Measurements from ENCODE around the gene DLG5.
A peak's percentile ranks its signal among the peaks of the same experiment; 100 is the strongest.

DLG5 gene

GRCh38 chr10:77892761-77893160, 33.8 kb downstream of the DLG5 start:
- no CpG with 5 or more reads among the region's 5 CpGs for WGBS (ENCODE audit: insufficient coverage, insufficient read length)

GRCh38 chr10:77892021-77892739, 34.4 kb downstream of the DLG5 start:
- H3K36me3 ChIP-seq (ENCODE audit: control insufficient read depth, insufficient read depth, low read length) = no peaks in the 10 kb centered on the region
- peaks cover 13% of the 10 kb centered on the region for H3K4me1 ChIP-seq (ENCODE audit: control insufficient read depth, insufficient read depth, low read length)
- WGBS (ENCODE audit: insufficient coverage, insufficient read length) = no CpG with 5 or more reads among the region's 8 CpGs
- no peaks in the 10 kb centered on the region for H3K9me3 ChIP-seq (ENCODE audit: control insufficient read depth, insufficient read depth, low read length)
- H3K27me3 ChIP-seq (ENCODE audit: control insufficient read depth, insufficient read depth, low read length) = no peaks in the 10 kb centered on the region
- no peak overlapping the region for H3K4me3 ChIP-seq (ENCODE audit: low read length)
- no peak overlapping the region for H3K27ac ChIP-seq (ENCODE audit: low read length)
- no peak for DNase-seq (ENCODE audit: low read depth, low spot score)

More at GRCh38 chr10:77892761-77893160, 33.8 kb downstream of the DLG5 start:
- Histone ChIP-seq H3K36me3 (ENCODE audit: control insufficient read depth, insufficient read depth, low read length) (no peaks in the 10 kb centered on the region), H3K4me1 (ENCODE audit: control insufficient read depth, insufficient read depth, low read length) (peaks cover 11% of the 10 kb centered on the region), H3K4me3 (ENCODE audit: low read length) (no peak overlapping the region), H3K27ac (ENCODE audit: low read length) (no peak overlapping the region), H3K27me3 (ENCODE audit: control insufficient read depth, insufficient read depth, low read length) (no peaks in the 10 kb centered on the region), H3K9me3 (ENCODE audit: control insufficient read depth, insufficient read depth, low read length) (no peaks in the 10 kb centered on the region)
- DNase-seq (ENCODE audit: low read depth, low spot score) = no peak

- H3K4me1 ChIP-seq (ENCODE audit: control insufficient read depth, insufficient read depth, low read length) = peaks cover 14% of the 10 kb centered on the region
- no peak overlapping the region for H3K4me3 ChIP-seq (ENCODE audit: low read length)
- no peaks in the 10 kb centered on the region for H3K9me3 ChIP-seq (ENCODE audit: control insufficient read depth, insufficient read depth, low read length)
- no CpG with 5 or more reads among the region's 7 CpGs for WGBS (ENCODE audit: insufficient coverage, insufficient read length)
- H3K36me3 ChIP-seq (ENCODE audit: control insufficient read depth, insufficient read depth, low read length) = no peaks in the 10 kb centered on the region
- no peak overlapping the region for H3K27ac ChIP-seq (ENCODE audit: low read length)
- H3K27me3 ChIP-seq (ENCODE audit: control insufficient read depth, insufficient read depth, low read length) = no peaks in the 10 kb centered on the region
- peak; percentile 88 for DNase-seq (ENCODE audit: low read depth, low spot score)
Measured at GRCh38 chr10:77890097-77890496, 36.5 kb downstream of the DLG5 start.

- DNase-seq (ENCODE audit: low read depth, low spot score) = peak; percentile 76
- H3K36me3 ChIP-seq (ENCODE audit: control insufficient read depth, insufficient read depth, low read length) = no peaks in the 10 kb centered on the region
- no peak overlapping the region for H3K4me3 ChIP-seq (ENCODE audit: low read length)
- H3K27ac ChIP-seq (ENCODE audit: low read length) = no peak overlapping the region
- peaks cover 14% of the 10 kb centered on the region for H3K4me1 ChIP-seq (ENCODE audit: control insufficient read depth, insufficient read depth, low read length)
- H3K27me3 ChIP-seq (ENCODE audit: control insufficient read depth, insufficient read depth, low read length) = no peaks in the 10 kb centered on the region
- no peaks in the 10 kb centered on the region for H3K9me3 ChIP-seq (ENCODE audit: control insufficient read depth, insufficient read depth, low read length)
- WGBS (ENCODE audit: insufficient coverage, insufficient read length) = no CpG with 5 or more reads among the region's 8 CpGs
Measured at GRCh38 chr10:77889277-77889903, 37.2 kb downstream of the DLG5 start.

- H3K27ac ChIP-seq (ENCODE audit: low read length) = no peak overlapping the region
- H3K9me3 ChIP-seq (ENCODE audit: control insufficient read depth, insufficient read depth, low read length) = no peaks in the 10 kb centered on the region
- H3K36me3 ChIP-seq (ENCODE audit: control insufficient read depth, insufficient read depth, low read length) = no peaks in the 10 kb centered on the region
- H3K4me3 ChIP-seq (ENCODE audit: low read length) = no peak overlapping the region
- DNase-seq (ENCODE audit: low read depth, low spot score) = no peak
- no CpG with 5 or more reads among the region's 7 CpGs for WGBS (ENCODE audit: insufficient coverage, insufficient read length)
- H3K27me3 ChIP-seq (ENCODE audit: control insufficient read depth, insufficient read depth, low read length) = no peaks in the 10 kb centered on the region
- peaks cover 14% of the 10 kb centered on the region for H3K4me1 ChIP-seq (ENCODE audit: control insufficient read depth, insufficient read depth, low read length)
Measured at GRCh38 chr10:77888356-77888703, 38.2 kb downstream of the DLG5 start.

GRCh38 chr10:77887631-77888355, 38.8 kb downstream of the DLG5 start:
- H3K27me3 ChIP-seq (ENCODE audit: control insufficient read depth, insufficient read depth, low read length) = no peaks in the 10 kb centered on the region
- H3K4me1 ChIP-seq (ENCODE audit: control insufficient read depth, insufficient read depth, low read length) = peaks cover 14% of the 10 kb centered on the region
- WGBS (ENCODE audit: insufficient coverage, insufficient read length) = no CpG with 5 or more reads among the region's 11 CpGs
- H3K36me3 ChIP-seq (ENCODE audit: control insufficient read depth, insufficient read depth, low read length) = no peaks in the 10 kb centered on the region
- H3K27ac ChIP-seq (ENCODE audit: low read length) = no peak overlapping the region
- DNase-seq (ENCODE audit: low read depth, low spot score) = no peak
- H3K9me3 ChIP-seq (ENCODE audit: control insufficient read depth, insufficient read depth, low read length) = no peaks in the 10 kb centered on the region
- no peak overlapping the region for H3K4me3 ChIP-seq (ENCODE audit: low read length)

GRCh38 chr10:77886795-77887355, 39.7 kb downstream of the DLG5 start:
- DNase-seq (ENCODE audit: low read depth, low spot score) = no peak
- Histone ChIP-seq H3K27me3 (ENCODE audit: control insufficient read depth, insufficient read depth, low read length) (no peaks in the 10 kb centered on the region), H3K36me3 (ENCODE audit: control insufficient read depth, insufficient read depth, low read length) (no peaks in the 10 kb centered on the region), H3K4me1 (ENCODE audit: control insufficient read depth, insufficient read depth, low read length) (peaks cover 12% of the 10 kb centered on the region), H3K9me3 (ENCODE audit: control insufficient read depth, insufficient read depth, low read length) (no peaks in the 10 kb centered on the region), H3K4me3 (ENCODE audit: low read length) (no peak overlapping the region), H3K27ac (ENCODE audit: low read length) (no peak overlapping the region)
- no CpG with 5 or more reads among the region's 4 CpGs for WGBS (ENCODE audit: insufficient coverage, insufficient read length)

- no peaks in the 10 kb centered on the region for H3K9me3 ChIP-seq (ENCODE audit: control insufficient read depth, insufficient read depth, low read length)
- no peak overlapping the region for H3K4me3 ChIP-seq (ENCODE audit: low read length)
- H3K36me3 ChIP-seq (ENCODE audit: control insufficient read depth, insufficient read depth, low read length) = no peaks in the 10 kb centered on the region
- H3K4me1 ChIP-seq (ENCODE audit: control insufficient read depth, insufficient read depth, low read length) = peaks cover 7% of the 10 kb centered on the region; the same call in 1 of the 2 replicates
- WGBS (ENCODE audit: insufficient coverage, insufficient read length) = no CpG with 5 or more reads among the region's 7 CpGs
- H3K27ac ChIP-seq (ENCODE audit: low read length) = no peak overlapping the region
- DNase-seq (ENCODE audit: low read depth, low spot score) = no peak
- H3K27me3 ChIP-seq (ENCODE audit: control insufficient read depth, insufficient read depth, low read length) = no peaks in the 10 kb centered on the region
Measured at GRCh38 chr10:77884181-77884580, 42.4 kb downstream of the DLG5 start.

GRCh38 chr10:77881636-77882035, 44.9 kb downstream of the DLG5 start:
- no peak overlapping the region for H3K4me3 ChIP-seq (ENCODE audit: low read length)
- no peaks in the 10 kb centered on the region for H3K36me3 ChIP-seq (ENCODE audit: control insufficient read depth, insufficient read depth, low read length)
- no peak for DNase-seq (ENCODE audit: low read depth, low spot score)
- H3K27me3 ChIP-seq (ENCODE audit: control insufficient read depth, insufficient read depth, low read length) = no peaks in the 10 kb centered on the region
- no peaks in the 10 kb centered on the region for H3K9me3 ChIP-seq (ENCODE audit: control insufficient read depth, insufficient read depth, low read length)
- H3K4me1 ChIP-seq (ENCODE audit: control insufficient read depth, insufficient read depth, low read length) = peaks cover 10% of the 10 kb centered on the region
- H3K27ac ChIP-seq (ENCODE audit: low read length) = no peak overlapping the region
- no CpG with 5 or more reads among the region's 4 CpGs for whole genome bisulfite sequencing (ENCODE audit: insufficient coverage, insufficient read length)

- DNase-seq (ENCODE audit: low read depth, low spot score) = no peak
- Histone ChIP-seq H3K9me3 (ENCODE audit: control insufficient read depth, insufficient read depth, low read length) (no peaks in the 10 kb centered on the region), H3K27ac (ENCODE audit: low read length) (no peak overlapping the region), H3K36me3 (ENCODE audit: control insufficient read depth, insufficient read depth, low read length) (no peaks in the 10 kb centered on the region), H3K27me3 (ENCODE audit: control insufficient read depth, insufficient read depth, low read length) (no peaks in the 10 kb centered on the region), H3K4me1 (ENCODE audit: control insufficient read depth, insufficient read depth, low read length) (peaks cover 10% of the 10 kb centered on the region), H3K4me3 (ENCODE audit: low read length) (no peak overlapping the region)
- WGBS (ENCODE audit: insufficient coverage, insufficient read length) = no CpG with 5 or more reads among the region's 3 CpGs
Measured at GRCh38 chr10:77881222-77881621, 45.3 kb downstream of the DLG5 start.
